Measurements from ENCODE around the gene MACROD1.

Gene MACROD1

DNA sequence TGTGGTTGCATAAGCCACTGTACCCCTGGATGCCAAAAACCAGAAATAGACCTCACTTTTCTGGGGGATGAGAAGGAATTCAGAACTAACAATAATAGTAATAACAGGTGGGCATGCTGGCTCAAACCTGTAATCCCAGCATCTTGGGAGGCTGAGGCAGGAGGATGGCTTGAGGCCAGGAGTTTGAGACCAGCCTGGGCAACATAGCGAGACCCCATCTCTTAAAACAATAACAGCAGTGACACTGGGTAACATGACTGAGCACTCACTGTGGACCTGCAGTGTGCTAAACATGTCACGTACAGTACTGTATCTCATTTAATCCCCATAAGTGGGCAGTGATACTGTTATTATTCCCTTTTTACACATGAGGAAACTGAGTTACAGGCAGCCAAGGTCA is 120.2 kb downstream of the MACROD1 start:
- H3K27ac ChIP-seq, result no peak overlapping the region
- H3K9ac ChIP-seq (ENCODE audit: insufficient read length), result no peak overlapping the region
- H3K9me3 ChIP-seq (ENCODE audit: low read depth, low read length), result no peaks in the 10 kb centered on the region
- no peak overlapping the region for H3K4me3 ChIP-seq
- DNase-seq (ENCODE audit: low read depth, low spot score), result no peak
- TF ChIP-seq POLR2AphosphoS5 (IDR thresholded peaks at IDR 0.05; ENCODE audit: borderline replicate concordance, low read depth, low read length) (no peak), EZH2 (IDR thresholded peaks at IDR 0.05) (no peak), FOXP2 (optimal IDR thresholded peaks at IDR 0.05; ENCODE audit: control extremely low read depth, extremely low read length, insufficient read depth) (no peak)
- no peaks in the 10 kb centered on the region for H3K36me3 ChIP-seq (ENCODE audit: insufficient read depth, low read length)

GRCh38 chr11:64044730-64045393 is 121.1 kb downstream of the MACROD1 start:
- H3K4me3 ChIP-seq, result no peak overlapping the region
- no peaks in the 10 kb centered on the region for H3K36me3 ChIP-seq (ENCODE audit: insufficient read depth, low read length)
- H3K9ac ChIP-seq (ENCODE audit: insufficient read length), result no peak overlapping the region
- H3K27ac ChIP-seq, result no peak overlapping the region
- DNase-seq (ENCODE audit: low read depth, low spot score), result no peak
- H3K9me3 ChIP-seq (ENCODE audit: low read depth, low read length), result no peaks in the 10 kb centered on the region
- TF ChIP-seq POLR2AphosphoS5 (IDR thresholded peaks at IDR 0.05; ENCODE audit: borderline replicate concordance, low read depth, low read length) (no peak), EZH2 (IDR thresholded peaks at IDR 0.05) (no peak), FOXP2 (optimal IDR thresholded peaks at IDR 0.05; ENCODE audit: control extremely low read depth, extremely low read length, insufficient read depth) (no peak)

DNA sequence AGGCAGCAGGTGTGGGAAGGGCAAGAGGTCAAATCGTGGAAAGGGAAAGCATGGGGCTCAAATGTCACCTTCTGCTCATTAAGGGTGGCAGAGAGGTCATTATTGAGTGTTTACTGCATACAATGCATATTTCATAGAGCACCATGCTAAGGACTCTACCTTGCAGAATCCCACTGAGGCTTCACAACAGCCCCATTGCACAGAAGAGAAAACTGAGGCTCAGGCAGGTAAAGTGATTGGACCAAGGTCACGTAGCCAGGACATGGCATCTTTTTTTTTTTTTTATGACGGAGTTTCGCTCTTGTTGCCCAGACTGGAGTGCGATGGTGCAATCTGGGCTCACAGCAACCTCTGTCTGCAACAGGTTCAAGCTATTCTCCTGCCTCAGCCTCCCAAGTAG is 122.4 kb downstream of the MACROD1 start:
- TF ChIP-seq FOXP2 (optimal IDR thresholded peaks at IDR 0.05; ENCODE audit: control extremely low read depth, extremely low read length, insufficient read depth) (no peak), POLR2AphosphoS5 (IDR thresholded peaks at IDR 0.05; ENCODE audit: borderline replicate concordance, low read depth, low read length) (no peak), EZH2 (IDR thresholded peaks at IDR 0.05) (no peak)
- no peak overlapping the region for H3K9ac ChIP-seq (ENCODE audit: insufficient read length)
- H3K36me3 ChIP-seq (ENCODE audit: insufficient read depth, low read length), result no peaks in the 10 kb centered on the region
- H3K9me3 ChIP-seq (ENCODE audit: low read depth, low read length), result no peaks in the 10 kb centered on the region
- no peak overlapping the region for H3K4me3 ChIP-seq
- no peak overlapping the region for H3K27ac ChIP-seq
- DNase-seq (ENCODE audit: low read depth, low spot score), result no peak

DNA sequence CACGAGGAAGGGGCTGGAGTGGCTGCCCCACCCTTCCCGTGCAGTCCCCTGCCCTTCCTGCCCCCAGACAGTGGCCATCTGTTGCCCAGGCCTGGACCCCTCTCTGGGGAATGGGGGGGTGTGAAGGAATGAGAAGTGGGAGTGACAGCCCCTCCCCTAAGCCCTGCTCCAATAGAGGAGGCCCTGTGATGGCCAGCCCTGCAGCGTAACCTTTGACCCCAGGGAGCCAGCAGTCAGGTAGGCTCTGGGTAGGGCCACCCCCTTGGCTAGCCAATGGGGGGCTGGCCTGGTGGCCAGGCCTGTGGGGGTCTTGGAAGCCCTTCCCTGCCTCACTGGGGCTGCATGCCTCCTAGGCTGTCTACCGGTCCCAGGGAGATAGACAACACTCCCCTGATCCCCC is 123.6 kb downstream of the MACROD1 start:
- Histone ChIP-seq H3K9ac (ENCODE audit: insufficient read length) (no peak overlapping the region), H3K4me3 (no peak overlapping the region), H3K27ac (no peak overlapping the region), H3K36me3 (ENCODE audit: insufficient read depth, low read length) (no peaks in the 10 kb centered on the region), H3K9me3 (ENCODE audit: low read depth, low read length) (no peaks in the 10 kb centered on the region)
- no peak for DNase-seq (ENCODE audit: low read depth, low spot score)
- TF ChIP-seq FOXP2 (optimal IDR thresholded peaks at IDR 0.05; ENCODE audit: control extremely low read depth, extremely low read length, insufficient read depth) (no peak), POLR2AphosphoS5 (IDR thresholded peaks at IDR 0.05; ENCODE audit: borderline replicate concordance, low read depth, low read length) (no peak), EZH2 (IDR thresholded peaks at IDR 0.05) (no peak)

DNA sequence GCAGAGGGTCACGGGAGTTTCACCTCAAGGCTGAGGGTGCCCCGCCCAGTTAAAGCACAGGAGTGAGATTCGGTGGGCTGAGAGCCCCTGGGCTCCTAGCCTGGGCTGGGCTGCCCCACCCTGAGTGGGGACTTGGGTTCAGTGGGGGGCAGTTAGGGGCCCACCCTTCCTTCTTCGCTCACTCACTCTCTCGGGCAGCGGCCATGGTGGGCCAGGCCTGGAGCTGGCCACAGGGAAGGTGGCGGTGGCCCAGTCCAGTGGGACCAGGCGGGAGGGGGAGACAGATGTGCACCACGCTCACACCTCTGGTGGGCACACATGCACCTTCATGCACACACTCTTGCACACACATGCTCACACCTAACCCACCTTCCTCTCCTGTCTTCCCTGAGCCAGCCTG is 124.1 kb downstream of the MACROD1 start:
- Histone ChIP-seq H3K27ac (no peak overlapping the region), H3K36me3 (ENCODE audit: insufficient read depth, low read length) (no peaks in the 10 kb centered on the region), H3K4me3 (no peak overlapping the region), H3K9ac (ENCODE audit: insufficient read length) (no peak overlapping the region), H3K9me3 (ENCODE audit: low read depth, low read length) (no peaks in the 10 kb centered on the region)
- DNase-seq (ENCODE audit: low read depth, low spot score), result no peak
- TF ChIP-seq FOXP2 (optimal IDR thresholded peaks at IDR 0.05; ENCODE audit: control extremely low read depth, extremely low read length, insufficient read depth), result no peak
- TF ChIP-seq EZH2 (IDR thresholded peaks at IDR 0.05), result no peak
- TF ChIP-seq POLR2AphosphoS5 (IDR thresholded peaks at IDR 0.05; ENCODE audit: borderline replicate concordance, low read depth, low read length), result no peak

DNA sequence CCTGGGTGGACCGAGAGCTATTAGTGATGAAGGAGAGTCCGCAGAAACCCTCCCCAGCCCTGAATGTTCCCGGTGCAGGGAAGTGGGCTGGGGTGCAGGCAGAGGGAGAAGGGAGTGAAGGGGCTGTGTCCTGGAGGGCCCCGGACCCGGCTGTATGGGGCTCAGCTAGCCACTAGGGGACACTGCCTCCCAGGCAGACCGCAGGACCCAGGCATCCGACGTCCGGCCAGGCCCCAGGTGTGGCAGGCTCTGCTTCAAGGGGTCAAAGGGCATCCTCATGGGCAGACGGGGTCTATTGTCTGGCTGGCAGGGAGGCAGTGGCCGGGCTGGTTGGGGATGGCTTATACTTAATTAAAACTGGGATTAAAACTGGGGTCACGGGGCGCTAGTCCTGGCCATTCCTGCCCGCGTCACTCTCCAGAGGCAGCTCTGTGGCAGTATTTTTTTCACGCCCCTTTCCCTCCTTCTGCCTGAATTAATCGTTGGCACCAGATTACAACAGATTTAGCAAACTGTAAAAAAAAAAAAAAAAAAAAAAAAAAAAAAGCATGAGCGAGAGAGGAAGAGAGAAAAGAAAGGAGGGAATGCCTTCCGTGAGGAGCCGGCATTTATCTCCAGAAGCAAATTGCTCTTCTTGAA is 125.1 kb downstream of the MACROD1 start:
- H3K9ac ChIP-seq (ENCODE audit: insufficient read length), result no peak overlapping the region
- no peak for TF ChIP-seq FOXP2 (optimal IDR thresholded peaks at IDR 0.05; ENCODE audit: control extremely low read depth, extremely low read length, insufficient read depth)
- TF ChIP-seq EZH2 (IDR thresholded peaks at IDR 0.05), result no peak
- no peak for TF ChIP-seq POLR2AphosphoS5 (IDR thresholded peaks at IDR 0.05; ENCODE audit: borderline replicate concordance, low read depth, low read length)
- H3K27ac ChIP-seq, result peak overlapping the region; percentile 42; the same call in 1 of the 2 replicates
- no peak overlapping the region for H3K4me3 ChIP-seq
- no peak for DNase-seq (ENCODE audit: low read depth, low spot score)
- no peaks in the 10 kb centered on the region for H3K9me3 ChIP-seq (ENCODE audit: low read depth, low read length)
- no peaks in the 10 kb centered on the region for H3K36me3 ChIP-seq (ENCODE audit: insufficient read depth, low read length)

GRCh38 chr11:64039012-64039665 is 126.8 kb downstream of the MACROD1 start:
- Histone ChIP-seq H3K9me3 (ENCODE audit: low read depth, low read length) (no peaks in the 10 kb centered on the region), H3K4me3 (no peak overlapping the region), H3K36me3 (ENCODE audit: insufficient read depth, low read length) (no peaks in the 10 kb centered on the region), H3K27ac (no peak overlapping the region), H3K9ac (ENCODE audit: insufficient read length) (no peak overlapping the region)
- DNase-seq (ENCODE audit: low read depth, low spot score), result no peak
- TF ChIP-seq FOXP2 (optimal IDR thresholded peaks at IDR 0.05; ENCODE audit: control extremely low read depth, extremely low read length, insufficient read depth), result no peak
- no peak for TF ChIP-seq EZH2 (IDR thresholded peaks at IDR 0.05)
- TF ChIP-seq POLR2AphosphoS5 (IDR thresholded peaks at IDR 0.05; ENCODE audit: borderline replicate concordance, low read depth, low read length), result no peak

GRCh38 chr11:64038500-64038899 is 127.4 kb downstream of the MACROD1 start:
- DNase-seq (ENCODE audit: low read depth, low spot score), result no peak
- Histone ChIP-seq H3K27ac (no peak overlapping the region), H3K4me3 (no peak overlapping the region), H3K9me3 (ENCODE audit: low read depth, low read length) (no peaks in the 10 kb centered on the region), H3K9ac (ENCODE audit: insufficient read length) (no peak overlapping the region), H3K36me3 (ENCODE audit: insufficient read depth, low read length) (no peaks in the 10 kb centered on the region)
- TF ChIP-seq POLR2AphosphoS5 (IDR thresholded peaks at IDR 0.05; ENCODE audit: borderline replicate concordance, low read depth, low read length) (no peak), EZH2 (IDR thresholded peaks at IDR 0.05) (no peak), FOXP2 (optimal IDR thresholded peaks at IDR 0.05; ENCODE audit: control extremely low read depth, extremely low read length, insufficient read depth) (no peak)

Measured in SK-N-MC (cell line).